Activated CD4-positive, alpha-beta T cell treated with anti-CD3 and anti-CD28 coated beads for 36 hours (primary cell): ENCODE data around the gene MBD5. TPM values are rescaled to one million over a fixed set of nuclear protein-coding genes. Genes with fewer than 3 reads are reported as not detected.

ENCODE experiments used
- ATAC-seq: fragments of 200-7000 bp; cut with Tn5 transposase; one replicate; pipeline ENCODE4 v1.10.0; 2021; ENCODE audit warnings: mild to moderate bottlenecking, moderate library complexity
- CTCF ChIA-PET: fragments of 350-600 bp; sonication (Branson Sonifier 250); formaldehyde crosslinking; loops from one replicate; lab custom pipeline; 2021; ENCODE audit warnings: antibody characterized with exemption; lab: Charles Lee
- POLR2A ChIA-PET: fragments of 350-600 bp; sonication (Branson Sonifier 250); formaldehyde crosslinking; loops from one replicate; lab custom pipeline; 2021; ENCODE audit warnings: antibody characterized with exemption, inconsistent platforms; lab: Charles Lee
- DNase-seq: peaks from one replicate; pipeline ENCODE4 v3.0.0-alpha.2; 2020
- H3K27ac Mint-ChIP-seq: one replicate; pipeline ENCODE4 v1.8.0; 2021; ENCODE audit warnings: mixed read lengths
- H3K27me3 Mint-ChIP-seq: one replicate; pipeline ENCODE4 v1.8.0; 2021; ENCODE audit warnings: mixed read lengths
- H3K36me3 Mint-ChIP-seq: one replicate; pipeline ENCODE4 v1.8.0; 2021; ENCODE audit warnings: low read depth, mixed read lengths
- H3K4me1 Mint-ChIP-seq: one replicate; pipeline ENCODE4 v1.8.0; 2021; ENCODE audit warnings: mixed read lengths
- H3K4me3 Mint-ChIP-seq: one replicate; pipeline ENCODE4 v1.8.0; 2021; ENCODE audit warnings: mild to moderate bottlenecking, moderate library complexity, mixed read lengths
- H3K9me3 Mint-ChIP-seq: one replicate; pipeline ENCODE4 v1.8.0; 2021; ENCODE audit warnings: low read depth, mixed read lengths
- intact Hi-C, 2 experiments: fragments of 100-400 bp; cut with DNase I in 1 of 2; cut with micrococcal nuclease in 1 of 2; formaldehyde crosslinking; loops; one replicate each; pipeline versions ENCODE4 v1.14.2 to v1.15.1; 2022 to 2024; cut with DNase I, micrococcal nuclease
- total RNA-seq, 2 experiments: library from RNA; stranded (reverse); gene quantifications; one replicate each; pipeline ENCODE4 v1.2.3, GENCODE V29; 2021

Gene MBD5
- total RNA-seq, 2 experiments from 2014 or later = 20.1 to 26.5 TPM

GRCh38 chr2:148565272-148565894 is 544.5 kb downstream of the MBD5 start:
- Mint-ChIP-seq H3K27ac (no peak overlapping the region), H3K4me3 (no peak overlapping the region), H3K4me1 (peaks cover 12% of the 10 kb centered on the region), H3K9me3 (no peaks in the 10 kb centered on the region), H3K27me3 (no peaks in the 10 kb centered on the region), H3K36me3 (no peaks in the 10 kb centered on the region)
- no peak for DNase-seq
- CTCF ChIA-PET = interaction anchor here (1.1 kb wide), 1 partner anchor 10 kb away, joined by 4 read pairs; no protein-coding TSS in a partner anchor
- intact Hi-C loops = loop anchor here in 1 of 2 experiments (5.0 kb wide), 1 partner anchor 422 kb away; no protein-coding TSS in a partner anchor
- POLR2A ChIA-PET = no interaction called here
- no peak for ATAC-seq

Other genes with a start within 250 kb of the MBD5 start
- 1 to 10 TPM; 3.5 TPM for gene ACVR2A, start 176.1 kb upstream of the MBD5 start, total RNA-seq
- gene ORC4, start 354 bp upstream of the MBD5 start, total RNA-seq = 10 to 100 TPM; 41.2 to 41.8 TPM